Measurements from ENCODE around the gene TSPAN9. TPM values are rescaled to one million over a fixed set of nuclear protein-coding genes. Genes with fewer than 3 reads are reported as not detected.
A peak's percentile ranks its signal among the peaks of the same experiment; 100 is the strongest.

TSPAN9 gene
- total RNA-seq, 3 donors from 2014 or later, result 16.8 to 44.9 (median 36.9) TPM

DNA sequence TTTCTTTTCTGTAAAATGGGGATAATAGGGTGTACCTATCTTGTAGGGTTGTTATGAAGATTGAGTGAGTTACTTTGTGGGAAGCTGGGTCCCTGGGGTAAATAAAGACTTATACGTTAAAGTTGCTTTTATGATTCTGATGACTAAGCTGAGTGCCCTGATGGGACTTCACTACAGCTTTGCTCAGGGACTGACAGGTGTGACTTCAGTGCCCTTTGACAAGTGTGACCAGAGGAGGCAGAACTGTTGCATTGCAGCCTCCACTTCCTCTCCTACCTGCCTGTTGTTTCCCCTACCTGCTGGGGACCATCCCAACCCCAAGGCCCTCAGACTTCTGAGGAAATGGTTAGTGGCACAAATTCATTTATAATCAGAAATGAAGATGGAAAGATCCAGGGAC, 119.3 kb downstream of the TSPAN9 start:
- peaks cover 5 to 10% of the 10 kb centered on the region in 2 donors for H3K4me1 ChIP-seq
- TF ChIP-seq POLR2A (IDR thresholded peaks at IDR 0.05) (no peak), POLR2AphosphoS5 (IDR thresholded peaks at IDR 0.05) (no peak)
- TF ChIP-seq, protein P1, sequence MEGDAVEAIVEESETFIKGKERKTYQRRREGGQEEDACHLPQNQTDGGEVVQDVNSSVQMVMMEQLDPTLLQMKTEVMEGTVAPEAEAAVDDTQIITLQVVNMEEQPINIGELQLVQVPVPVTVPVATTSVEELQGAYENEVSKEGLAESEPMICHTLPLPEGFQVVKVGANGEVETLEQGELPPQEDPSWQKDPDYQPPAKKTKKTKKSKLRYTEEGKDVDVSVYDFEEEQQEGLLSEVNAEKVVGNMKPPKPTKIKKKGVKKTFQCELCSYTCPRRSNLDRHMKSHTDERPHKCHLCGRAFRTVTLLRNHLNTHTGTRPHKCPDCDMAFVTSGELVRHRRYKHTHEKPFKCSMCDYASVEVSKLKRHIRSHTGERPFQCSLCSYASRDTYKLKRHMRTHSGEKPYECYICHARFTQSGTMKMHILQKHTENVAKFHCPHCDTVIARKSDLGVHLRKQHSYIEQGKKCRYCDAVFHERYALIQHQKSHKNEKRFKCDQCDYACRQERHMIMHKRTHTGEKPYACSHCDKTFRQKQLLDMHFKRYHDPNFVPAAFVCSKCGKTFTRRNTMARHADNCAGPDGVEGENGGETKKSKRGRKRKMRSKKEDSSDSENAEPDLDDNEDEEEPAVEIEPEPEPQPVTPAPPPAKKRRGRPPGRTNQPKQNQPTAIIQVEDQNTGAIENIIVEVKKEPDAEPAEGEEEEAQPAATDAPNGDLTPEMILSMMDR (IDR thresholded peaks at IDR 0.05), result no peak
- H3K36me3 ChIP-seq, result no peaks in the 10 kb centered on the region
- no peak for DNase-seq (ENCODE audit: low spot score in 2 of 2)
- no peak overlapping the region for H3K27ac ChIP-seq
- H3K27me3 ChIP-seq, result no peaks in the 10 kb centered on the region
- intact Hi-C loops (cut with DNase I; ENCODE audit: low total_unique reads), result no loop called here
- no peak overlapping the region for H3K4me3 ChIP-seq
- H3K9me3 ChIP-seq, result no peaks in the 10 kb centered on the region

DNA sequence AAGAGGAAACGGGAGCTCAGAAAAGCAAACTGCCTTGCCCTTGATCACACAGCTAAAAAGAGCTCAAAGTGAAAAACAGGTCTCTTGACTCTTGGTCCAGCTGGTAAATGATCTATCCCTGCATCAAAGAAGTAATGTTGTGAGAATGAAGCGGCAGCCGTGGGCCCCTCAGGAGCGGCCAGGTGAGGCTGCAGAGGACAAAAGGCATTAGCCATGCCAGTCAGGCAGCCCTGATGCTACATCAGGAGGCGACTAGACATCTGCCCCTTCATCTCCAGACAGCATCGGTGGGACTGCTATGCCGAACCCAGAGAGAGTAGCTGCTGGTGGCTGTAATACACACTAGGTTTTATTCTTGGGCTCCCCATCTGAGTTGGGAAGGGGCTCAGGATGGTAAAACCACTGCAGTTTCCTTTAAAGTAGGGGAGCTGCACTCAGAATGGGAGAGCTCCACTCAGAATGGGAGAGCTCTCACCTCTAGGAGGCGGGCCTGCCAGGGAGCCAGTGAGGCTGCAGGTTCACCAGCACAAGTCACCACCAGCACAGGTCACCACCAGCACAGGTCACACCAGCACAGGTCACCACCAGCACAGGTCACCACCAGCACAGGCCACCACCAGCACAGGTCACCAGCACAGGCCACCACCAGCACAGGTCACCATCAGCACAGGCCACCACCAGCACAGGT, 120.1 kb downstream of the TSPAN9 start:
- intact Hi-C loops (cut with DNase I; ENCODE audit: low total_unique reads), result no loop called here
- H3K4me3 ChIP-seq, result no peak overlapping the region
- TF ChIP-seq POLR2A (IDR thresholded peaks at IDR 0.05) (no peak), POLR2AphosphoS5 (IDR thresholded peaks at IDR 0.05) (no peak)
- TF ChIP-seq, protein P1 (IDR thresholded peaks at IDR 0.05), result no peak
- H3K27ac ChIP-seq, result no peak overlapping the region
- no peak for DNase-seq (ENCODE audit: low spot score in 2 of 2)
- H3K27me3 ChIP-seq, result no peaks in the 10 kb centered on the region
- H3K36me3 ChIP-seq, result no peaks in the 10 kb centered on the region
- H3K9me3 ChIP-seq, result no peaks in the 10 kb centered on the region
- H3K4me1 ChIP-seq, result peaks cover 5 to 10% of the 10 kb centered on the region in 2 donors

DNA sequence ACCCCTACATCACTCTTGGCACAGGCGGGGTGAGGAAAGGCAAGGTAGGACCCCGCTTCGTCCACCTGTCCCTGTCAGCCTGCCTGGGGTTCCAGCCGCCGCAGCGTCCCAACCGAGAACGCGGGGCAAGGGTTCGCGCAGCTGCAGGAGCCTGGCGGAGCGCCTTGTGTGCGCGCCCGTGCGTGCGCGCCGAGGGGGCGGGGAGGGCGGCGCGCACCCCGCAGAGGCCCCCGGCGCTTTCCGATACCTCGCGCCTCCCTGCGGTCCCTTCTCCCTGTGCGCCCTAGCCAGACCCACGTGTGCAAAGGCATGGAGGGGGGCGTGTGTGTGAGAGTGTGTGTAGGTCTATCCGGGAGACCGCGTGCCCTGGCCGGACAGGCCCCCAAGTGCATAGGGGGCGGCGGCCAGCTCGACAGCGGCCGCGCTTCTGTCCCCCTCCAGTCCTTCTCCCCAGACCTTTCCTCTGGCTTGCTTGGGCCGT, 122.4 kb downstream of the TSPAN9 start:
- TF ChIP-seq POLR2AphosphoS5 (IDR thresholded peaks at IDR 0.05) (no peak), POLR2A (IDR thresholded peaks at IDR 0.05) (no peak)
- TF ChIP-seq, protein P1 (IDR thresholded peaks at IDR 0.05), result no peak
- H3K9me3 ChIP-seq, result no peaks in the 10 kb centered on the region
- no peak for DNase-seq (ENCODE audit: low spot score in 2 of 2)
- intact Hi-C loops (cut with DNase I; ENCODE audit: low total_unique reads), result no loop called here
- peaks cover 5 to 10% of the 10 kb centered on the region in 2 donors for H3K4me1 ChIP-seq
- peak overlapping the region; percentile 35 to 72 (median 56) for H3K4me3 ChIP-seq
- no peak overlapping the region for H3K27ac ChIP-seq
- no peaks in the 10 kb centered on the region for H3K36me3 ChIP-seq
- H3K27me3 ChIP-seq, result no peaks in the 10 kb centered on the region

DNA sequence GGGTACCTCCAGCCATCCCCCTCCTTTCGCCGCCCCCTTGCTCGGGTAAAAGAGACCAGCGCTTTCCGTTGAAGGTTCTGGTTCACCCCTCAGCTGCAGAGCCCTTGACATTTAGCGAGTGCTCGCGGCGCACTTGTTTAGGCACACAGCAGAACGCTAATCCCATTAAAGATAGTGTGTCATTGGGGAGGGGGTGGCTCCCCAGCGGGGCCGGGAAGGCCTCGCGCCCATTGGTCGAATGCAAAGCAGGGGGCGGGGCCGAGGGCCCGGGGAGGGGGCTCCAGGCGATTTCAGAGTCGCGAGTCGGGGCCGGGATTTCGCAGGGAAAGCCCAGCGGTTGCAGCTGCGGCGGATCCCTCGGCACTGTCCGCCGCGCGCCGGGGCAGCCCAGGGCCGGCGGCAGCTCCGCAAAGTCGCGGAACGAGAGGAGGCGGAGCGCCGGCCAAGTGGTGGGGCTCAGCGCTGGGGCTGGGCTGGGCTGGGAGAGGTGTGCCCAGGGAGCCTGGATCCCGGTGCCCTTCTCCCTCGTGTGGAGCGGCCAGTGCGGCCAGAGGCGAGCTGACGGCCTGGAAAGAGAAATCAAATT, 122.9 kb downstream of the TSPAN9 start:
- TF ChIP-seq, protein P1 (IDR thresholded peaks at IDR 0.05), result no peak
- TF ChIP-seq POLR2AphosphoS5 (IDR thresholded peaks at IDR 0.05) (no peak), POLR2A (IDR thresholded peaks at IDR 0.05) (no peak)
- Histone ChIP-seq H3K4me1 (peaks cover 7 to 10% of the 10 kb centered on the region in 2 donors), H3K4me3 (peak overlapping the region; percentile 35 to 72 (median 56)), H3K27ac (no peak overlapping the region), H3K9me3 (no peaks in the 10 kb centered on the region), H3K36me3 (no peaks in the 10 kb centered on the region), H3K27me3 (no peaks in the 10 kb centered on the region)
- intact Hi-C loops (cut with DNase I; ENCODE audit: low total_unique reads), result no loop called here
- no peak for DNase-seq (ENCODE audit: low spot score in 2 of 2)

DNA sequence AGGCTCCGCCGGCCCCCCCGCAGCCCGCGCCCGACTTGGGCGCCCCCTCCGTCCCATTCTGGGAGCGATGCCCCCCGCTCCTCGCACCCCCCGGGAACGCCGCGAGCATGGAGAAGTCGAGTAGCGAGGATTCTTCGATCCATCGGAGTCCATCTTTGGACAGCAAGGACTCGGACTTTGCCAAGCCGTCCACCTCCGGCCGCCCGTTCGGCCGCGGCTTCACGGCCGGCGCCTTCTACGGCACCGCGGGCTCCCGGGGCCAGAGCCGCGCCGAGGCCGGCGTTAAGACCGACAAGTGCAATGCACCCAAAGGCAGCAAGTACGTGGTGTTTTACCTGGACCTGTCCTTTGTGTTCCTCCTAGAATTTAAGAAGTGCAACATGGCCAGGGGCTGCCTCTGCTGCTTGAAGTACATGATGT, 123.6 kb downstream of the TSPAN9 start:
- no peak for TF ChIP-seq POLR2A (IDR thresholded peaks at IDR 0.05)
- TF ChIP-seq, protein P1 (IDR thresholded peaks at IDR 0.05), result no peak
- no peak for TF ChIP-seq POLR2AphosphoS5 (IDR thresholded peaks at IDR 0.05)
- intact Hi-C loops (cut with DNase I; ENCODE audit: low total_unique reads), result no loop called here
- Histone ChIP-seq H3K4me3 (peak overlapping the region; percentile 35 to 72 (median 56)), H3K27me3 (no peaks in the 10 kb centered on the region), H3K9me3 (no peaks in the 10 kb centered on the region), H3K4me1 (peaks cover 8 to 10% of the 10 kb centered on the region in 2 donors), H3K27ac (no peak overlapping the region), H3K36me3 (no peaks in the 10 kb centered on the region)
- DNase-seq (ENCODE audit: low spot score in 2 of 2), result no peak
